ENCODE measurements around the gene NME5. TPM values are rescaled to one million over a fixed set of nuclear protein-coding genes. Genes with fewer than 3 reads are reported as not detected.
A peak's percentile ranks its signal among the peaks of the same experiment; 100 is the strongest.

Gene NME5
- total RNA-seq, 1 experiment from 2014 or later, result 1.9 TPM

DNA sequence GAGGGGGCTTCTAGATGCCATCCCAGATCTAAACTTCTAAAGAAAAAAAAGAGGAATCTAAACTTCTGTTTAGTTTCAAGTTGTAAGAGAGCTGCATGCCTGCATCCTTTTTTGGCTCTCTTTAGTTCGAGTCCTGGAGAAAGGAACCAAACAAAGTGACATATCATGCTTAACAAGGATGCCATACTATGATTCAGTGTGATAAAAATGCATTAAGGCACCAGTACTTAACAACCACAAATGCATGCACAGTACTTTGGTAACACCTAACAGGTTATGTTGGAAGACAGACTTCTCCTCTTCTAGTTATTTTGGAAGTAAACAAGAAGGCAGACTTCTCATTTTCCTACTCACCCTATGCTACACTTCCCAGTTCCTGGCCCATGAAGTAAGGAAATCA is 27.3 kb downstream of the NME5 start:
- Histone ChIP-seq H3K4me2 (no peak overlapping the region), H3K4me1 (replicated peaks; ENCODE audit: insufficient read depth) (no peaks in the 10 kb centered on the region), H3K27me3 (ENCODE audit: insufficient read depth, low read depth) (no peaks in the 10 kb centered on the region), H3K79me2 (ENCODE audit: low read depth) (no peaks in the 10 kb centered on the region), H3K4me3 (no peak overlapping the region), H3K9me3 (ENCODE audit: insufficient read depth, low read depth) (no peaks in the 10 kb centered on the region), H4K20me1 (ENCODE audit: insufficient read depth) (no peaks in the 10 kb centered on the region), H3K27ac (no peak overlapping the region), H3F3A (ENCODE audit: insufficient read depth, low read depth) (no peaks in the 10 kb centered on the region), H3K9me2 (ENCODE audit: insufficient read depth) (no peaks in the 10 kb centered on the region), H3K36me3 (ENCODE audit: low read depth) (no peaks in the 10 kb centered on the region), H2AFZ (no peak overlapping the region)
- peak in 1 of 2 experiments; percentile 65 for DNase-seq
- ChIA-PET CTCF (interaction anchor here (0.6 kb wide), 1 partner anchor 195 kb away, joined by 4 read pairs; no protein-coding TSS in a partner anchor), POLR2A (ENCODE audit: unreplicated experiment) (no interaction called here)
- no TSS peak for BruUV-seq (replicated peaks)
- intact Hi-C loops (cut with micrococcal nuclease; ENCODE audit: unreplicated experiment), result no loop called here
- TF ChIP-seq EZH2 (IDR thresholded peaks at IDR 0.05; ENCODE audit: low read depth), result no peak
- TF ChIP-seq, protein P1, sequence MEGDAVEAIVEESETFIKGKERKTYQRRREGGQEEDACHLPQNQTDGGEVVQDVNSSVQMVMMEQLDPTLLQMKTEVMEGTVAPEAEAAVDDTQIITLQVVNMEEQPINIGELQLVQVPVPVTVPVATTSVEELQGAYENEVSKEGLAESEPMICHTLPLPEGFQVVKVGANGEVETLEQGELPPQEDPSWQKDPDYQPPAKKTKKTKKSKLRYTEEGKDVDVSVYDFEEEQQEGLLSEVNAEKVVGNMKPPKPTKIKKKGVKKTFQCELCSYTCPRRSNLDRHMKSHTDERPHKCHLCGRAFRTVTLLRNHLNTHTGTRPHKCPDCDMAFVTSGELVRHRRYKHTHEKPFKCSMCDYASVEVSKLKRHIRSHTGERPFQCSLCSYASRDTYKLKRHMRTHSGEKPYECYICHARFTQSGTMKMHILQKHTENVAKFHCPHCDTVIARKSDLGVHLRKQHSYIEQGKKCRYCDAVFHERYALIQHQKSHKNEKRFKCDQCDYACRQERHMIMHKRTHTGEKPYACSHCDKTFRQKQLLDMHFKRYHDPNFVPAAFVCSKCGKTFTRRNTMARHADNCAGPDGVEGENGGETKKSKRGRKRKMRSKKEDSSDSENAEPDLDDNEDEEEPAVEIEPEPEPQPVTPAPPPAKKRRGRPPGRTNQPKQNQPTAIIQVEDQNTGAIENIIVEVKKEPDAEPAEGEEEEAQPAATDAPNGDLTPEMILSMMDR (conservative IDR thresholded peaks at IDR 0.05), result no peak

DNA sequence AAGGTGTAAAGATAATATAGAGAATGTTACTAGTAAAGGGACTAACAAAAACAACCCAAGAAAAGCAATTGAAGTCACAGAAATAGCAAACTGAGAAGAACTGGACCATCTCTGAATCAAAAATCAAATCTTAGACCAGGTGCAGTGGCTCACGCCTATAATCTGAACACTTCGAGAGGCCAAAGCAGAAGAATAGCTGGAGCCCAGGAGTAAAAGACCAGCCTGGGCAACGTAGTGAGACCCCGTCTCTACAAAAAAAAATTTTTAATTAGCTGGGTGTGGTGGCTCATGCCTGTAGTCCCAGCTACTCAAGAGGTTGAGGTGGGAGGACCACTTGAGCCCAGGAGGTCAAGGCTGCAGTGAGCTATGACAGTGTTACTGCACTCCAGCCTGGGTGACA is 28.0 kb downstream of the NME5 start:
- Histone ChIP-seq H4K20me1 (ENCODE audit: insufficient read depth) (no peaks in the 10 kb centered on the region), H3K27me3 (ENCODE audit: insufficient read depth, low read depth) (no peaks in the 10 kb centered on the region), H3K4me2 (no peak overlapping the region), H3K9me2 (ENCODE audit: insufficient read depth) (no peaks in the 10 kb centered on the region), H3K4me1 (replicated peaks; ENCODE audit: insufficient read depth) (no peaks in the 10 kb centered on the region), H3K27ac (no peak overlapping the region), H3K36me3 (ENCODE audit: low read depth) (no peaks in the 10 kb centered on the region), H3K79me2 (ENCODE audit: low read depth) (no peaks in the 10 kb centered on the region), H3F3A (ENCODE audit: insufficient read depth, low read depth) (no peaks in the 10 kb centered on the region), H3K4me3 (no peak overlapping the region), H3K9me3 (ENCODE audit: insufficient read depth, low read depth) (no peaks in the 10 kb centered on the region), H2AFZ (no peak overlapping the region)
- BruUV-seq (replicated peaks), result no TSS peak
- ChIA-PET CTCF (no interaction called here), POLR2A (ENCODE audit: unreplicated experiment) (no interaction called here)
- intact Hi-C loops (cut with micrococcal nuclease; ENCODE audit: unreplicated experiment), result no loop called here
- no peak for DNase-seq
- no peak for TF ChIP-seq EZH2 (IDR thresholded peaks at IDR 0.05; ENCODE audit: low read depth)
- TF ChIP-seq, protein P1 (conservative IDR thresholded peaks at IDR 0.05), result no peak

DNA sequence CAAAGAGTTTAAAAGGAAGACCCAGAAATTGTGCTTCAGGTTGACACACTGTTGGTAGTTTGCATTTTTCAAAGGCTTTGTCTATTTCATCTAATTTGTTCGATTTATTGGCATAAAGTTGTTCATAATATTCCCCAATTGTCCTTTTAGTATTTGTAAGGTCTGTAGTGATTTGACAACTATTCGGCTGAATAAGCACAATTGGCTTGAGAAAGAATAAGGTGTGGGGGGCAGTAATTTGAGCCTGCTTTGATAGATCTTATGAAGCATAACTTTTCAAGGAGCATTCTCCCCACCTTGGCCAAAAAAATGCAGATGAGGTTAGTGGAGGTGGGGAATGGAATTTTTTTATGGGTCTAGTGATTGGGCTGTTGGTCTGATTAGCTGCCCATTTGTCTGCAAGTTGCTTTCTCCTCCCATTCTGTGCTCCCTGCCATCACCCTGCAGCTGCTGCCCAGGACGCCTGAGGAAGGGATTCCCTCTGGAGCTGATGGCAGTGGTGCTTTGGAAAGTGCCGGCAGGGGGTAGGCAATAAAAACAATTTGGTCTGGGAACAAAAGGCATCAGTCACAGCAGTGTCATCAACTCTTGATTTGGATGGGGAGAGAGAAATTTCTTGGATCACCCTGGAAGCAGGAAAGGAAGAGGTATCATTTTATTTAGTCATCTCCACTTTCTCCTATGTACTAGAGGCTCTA is 28.8 kb downstream of the NME5 start:
- no peaks in the 10 kb centered on the region for H3K9me2 ChIP-seq (ENCODE audit: insufficient read depth)
- BruUV-seq (replicated peaks), result no TSS peak
- H3F3A ChIP-seq (ENCODE audit: insufficient read depth, low read depth), result no peaks in the 10 kb centered on the region
- H4K20me1 ChIP-seq (ENCODE audit: insufficient read depth), result no peaks in the 10 kb centered on the region
- TF ChIP-seq EZH2 (IDR thresholded peaks at IDR 0.05; ENCODE audit: low read depth), result no peak
- TF ChIP-seq, protein P1 (conservative IDR thresholded peaks at IDR 0.05), result no peak
- no peaks in the 10 kb centered on the region for H3K9me3 ChIP-seq (ENCODE audit: insufficient read depth, low read depth)
- no peak overlapping the region for H3K4me2 ChIP-seq
- H3K4me1 ChIP-seq (replicated peaks; ENCODE audit: insufficient read depth), result no peaks in the 10 kb centered on the region
- no peaks in the 10 kb centered on the region for H3K27me3 ChIP-seq (ENCODE audit: insufficient read depth, low read depth)
- POLR2A ChIA-PET (ENCODE audit: unreplicated experiment), result no interaction called here
- no peak overlapping the region for H3K4me3 ChIP-seq
- no peaks in the 10 kb centered on the region for H3K36me3 ChIP-seq (ENCODE audit: low read depth)
- no peak overlapping the region for H2AFZ ChIP-seq
- H3K27ac ChIP-seq, result no peak overlapping the region
- CTCF ChIA-PET, result no interaction called here
- H3K79me2 ChIP-seq (ENCODE audit: low read depth), result no peaks in the 10 kb centered on the region
- intact Hi-C loops (cut with micrococcal nuclease; ENCODE audit: unreplicated experiment), result no loop called here
- no peak for DNase-seq

Data from PC-9 (cell line).